Dermis blood vessel endothelial cell (primary cell): ENCODE measurements around the gene KCNQ1OT1. TPM values are rescaled to one million over a fixed set of nuclear protein-coding genes. Genes with fewer than 3 reads are reported as not detected.

Source experiments
- DNase-seq: peaks from one replicate; pipeline ENCODE4 v3.0.0; 2010
- total RNA-seq: library from RNA; depleted of rRNA; stranded (reverse); fragments of >200 nt; gene quantifications from 2 replicates; pipeline ENCODE4 v1.2.3, GENCODE V29; 2014

KCNQ1OT1 gene
- total RNA-seq, 1 donor from 2014 or later = 1.5 TPM

DNA sequence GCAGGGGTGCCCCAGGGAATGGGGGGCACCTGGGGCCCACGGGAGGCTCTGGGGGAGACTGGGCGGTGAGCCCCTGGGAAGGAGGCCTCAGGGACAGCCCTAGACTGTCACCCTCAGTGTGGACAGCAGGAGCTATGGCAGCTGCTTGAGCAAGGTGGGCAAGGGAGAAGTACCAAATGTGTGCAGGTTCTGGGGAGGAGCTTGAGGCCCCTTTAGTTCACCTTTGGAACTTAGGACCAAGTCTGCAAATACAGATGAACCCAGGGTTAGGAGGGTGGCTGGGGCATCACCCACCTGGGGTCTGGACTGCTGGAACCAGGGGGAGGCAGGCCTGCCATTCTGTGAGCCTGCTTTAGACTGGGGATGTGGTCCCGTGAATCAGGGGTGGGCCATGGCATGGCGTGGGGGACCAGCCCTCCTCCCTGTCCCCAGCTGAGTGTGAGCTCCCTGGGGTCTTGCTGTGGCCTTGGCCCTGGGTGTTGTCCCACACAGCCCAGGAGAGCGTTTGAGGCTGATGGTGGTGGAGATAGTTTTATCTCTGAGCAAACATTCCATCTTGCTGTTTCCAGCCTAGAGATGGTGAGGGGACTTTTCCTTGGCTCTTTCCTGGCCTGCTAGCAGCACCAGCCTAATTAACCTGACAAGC is 132.6 kb downstream of the KCNQ1OT1 start:
- DNase-seq = no peak

GRCh38 chr11:2566223-2567025 is 133.4 kb downstream of the KCNQ1OT1 start:
- DNase-seq = no peak

DNA sequence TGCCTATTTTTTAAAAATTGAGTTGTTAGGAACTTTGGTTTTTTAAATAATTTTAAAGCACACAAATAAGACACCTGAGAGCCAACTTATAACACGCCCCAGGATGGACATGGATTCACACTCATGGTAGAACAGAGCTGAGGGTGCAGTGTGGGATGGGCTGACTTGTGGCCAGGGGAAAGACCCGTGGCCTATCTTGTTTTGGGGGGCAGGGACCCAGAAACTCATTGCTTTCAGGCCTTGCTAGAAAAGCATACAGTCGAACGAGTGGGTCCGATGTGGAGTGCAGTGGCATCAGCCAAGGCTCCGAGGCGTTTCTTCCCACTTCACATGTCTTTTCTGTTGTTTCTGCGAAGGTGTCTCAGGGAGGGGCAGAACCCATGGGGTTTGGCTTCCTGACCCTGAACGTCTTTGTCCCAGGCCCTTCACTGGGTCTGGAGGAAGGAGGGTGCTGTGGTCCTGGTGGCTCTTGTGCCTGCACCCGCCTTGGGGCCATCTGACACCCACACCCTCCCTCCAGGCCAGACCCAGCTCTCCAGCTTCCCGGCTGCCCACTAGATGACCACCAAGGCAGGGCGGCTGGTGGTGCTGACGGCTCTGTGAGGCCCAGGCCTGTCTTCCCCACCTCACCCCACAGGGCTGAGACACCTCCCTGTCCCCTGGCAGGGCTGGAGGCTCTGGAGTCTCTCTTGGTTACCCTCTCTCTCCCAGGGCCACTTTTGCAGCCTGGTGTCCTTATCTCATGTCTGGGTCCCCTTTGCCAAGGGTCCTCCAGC is 134.2 kb downstream of the KCNQ1OT1 start:
- DNase-seq = no peak

GRCh38 chr11:2564588-2565425 is 135.0 kb downstream of the KCNQ1OT1 start:
- DNase-seq = no peak

- DNase-seq = no peak
Observed at GRCh38 chr11:2564008-2564530, 135.7 kb downstream of the KCNQ1OT1 start.

GRCh38 chr11:2563213-2564007 is 136.4 kb downstream of the KCNQ1OT1 start:
- DNase-seq = no peak

GRCh38 chr11:2562890-2563212 is 136.9 kb downstream of the KCNQ1OT1 start:
- no peak for DNase-seq

DNA sequence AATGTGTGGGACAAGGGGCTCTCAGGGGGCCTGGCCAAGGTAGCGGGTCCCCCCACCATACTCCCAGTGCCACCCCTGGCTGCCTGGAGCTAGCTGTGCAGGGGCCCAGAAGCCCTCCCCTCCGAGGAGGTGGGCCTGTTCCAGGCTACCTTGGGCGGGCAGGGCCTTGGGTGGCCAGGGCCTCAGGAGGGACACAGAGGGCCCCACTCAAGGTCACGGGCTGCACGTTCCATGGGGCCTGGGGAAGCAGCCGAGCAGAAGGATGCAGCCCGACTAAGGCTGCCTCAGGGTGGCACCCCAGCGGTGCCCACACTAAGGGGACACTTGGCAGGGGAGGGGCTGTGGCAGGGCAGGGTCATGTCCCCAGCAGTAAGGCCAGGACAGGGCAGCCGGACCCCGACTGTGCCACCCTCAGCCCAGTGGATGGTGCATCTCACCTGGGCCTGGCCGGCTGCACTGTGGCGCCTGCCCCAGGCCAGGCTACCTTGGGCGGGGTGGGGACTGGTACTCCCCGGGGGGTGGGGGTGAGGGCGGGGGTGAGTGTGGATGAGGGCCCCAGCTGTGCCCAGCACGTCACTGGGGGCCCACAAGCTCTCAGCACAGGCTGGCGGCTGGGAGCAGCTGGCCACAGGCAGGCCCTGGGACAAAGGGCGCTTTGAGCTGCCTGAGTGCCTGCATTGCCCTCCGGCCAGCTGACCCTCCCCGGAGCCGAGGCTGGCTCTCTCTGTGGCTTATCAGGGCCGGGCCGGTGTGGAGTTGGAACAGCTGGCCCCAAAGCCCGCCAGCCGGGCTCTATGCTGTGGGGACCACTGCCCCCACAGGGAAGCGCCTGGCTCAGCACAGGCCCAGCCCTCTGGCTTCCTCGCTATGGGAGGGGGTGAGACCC is 137.9 kb downstream of the KCNQ1OT1 start:
- DNase-seq = no peak

DNA sequence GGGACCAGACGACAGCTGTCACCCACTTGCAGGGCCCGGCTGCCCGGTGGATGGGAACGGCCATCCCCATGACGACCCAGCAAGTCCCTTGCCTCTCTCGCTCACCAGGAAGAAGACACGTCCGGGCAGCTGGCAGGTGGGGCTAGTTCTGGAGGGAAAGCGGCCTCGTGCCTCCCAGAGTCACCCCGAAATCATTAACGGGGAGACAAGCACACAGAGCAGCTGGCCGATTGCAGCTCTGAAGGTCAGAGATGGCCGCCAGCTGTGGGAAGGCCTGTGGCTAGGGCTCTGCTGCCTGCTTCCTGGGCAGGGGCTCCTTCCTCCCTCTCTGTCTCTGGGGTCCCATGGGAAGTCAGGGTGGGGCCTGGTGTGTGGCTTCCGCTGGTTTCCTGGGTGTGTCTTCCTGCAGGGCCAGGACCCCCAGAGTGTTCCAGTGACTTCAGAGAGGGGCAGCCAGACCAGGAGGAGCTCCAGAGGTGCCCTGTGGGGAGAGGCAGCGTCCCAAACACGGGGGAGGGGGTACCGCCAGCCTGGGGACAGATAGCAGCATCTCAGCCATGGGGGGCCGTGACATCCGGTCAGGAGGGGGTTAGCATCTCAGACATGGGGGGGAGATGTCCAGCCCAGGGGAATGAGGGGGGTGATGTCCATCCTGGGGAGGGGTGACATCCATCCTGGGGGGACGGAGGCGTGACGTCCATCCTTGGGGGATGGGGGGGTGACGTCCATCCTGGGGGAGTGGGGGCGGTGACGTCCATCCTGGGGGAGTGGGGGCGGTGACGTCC is 140.1 kb downstream of the KCNQ1OT1 start:
- no peak for DNase-seq

- no peak for DNase-seq
Observed at GRCh38 chr11:2558861-2559526, 140.8 kb downstream of the KCNQ1OT1 start.

DNA sequence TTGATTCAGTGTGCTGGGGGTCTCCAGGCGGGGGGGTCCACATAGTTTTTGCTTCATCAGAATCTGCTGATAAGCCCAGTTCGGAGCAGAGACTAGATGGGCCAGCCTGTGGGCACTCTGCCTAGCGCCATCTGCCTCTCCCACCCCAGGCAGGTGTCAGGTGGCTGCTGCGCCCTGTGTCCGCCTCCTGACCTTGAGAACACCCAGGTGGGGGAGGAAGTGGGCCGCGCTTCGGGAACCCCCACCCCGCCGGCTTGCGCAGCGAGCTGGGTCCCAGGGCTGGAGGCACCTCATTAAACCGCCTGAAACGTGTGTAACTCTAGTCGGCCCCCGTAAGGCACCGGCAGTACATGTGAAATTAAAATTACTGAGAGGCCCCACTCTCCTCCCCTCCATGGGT is 141.4 kb downstream of the KCNQ1OT1 start:
- no peak for DNase-seq

Other genes with a start within 250 kb of the KCNQ1OT1 start
- gene CDKN1C, start 185.8 kb upstream of the KCNQ1OT1 start, total RNA-seq = 37.2 and 53.8 TPM in 2 replicates
- 0.51 and 1.5 TPM in 2 replicates for gene PHLDA2, start 229.4 kb upstream of the KCNQ1OT1 start, total RNA-seq